NCI-H2196 treated with DMSO at 0.1 percent for 48 hours (cell line): ENCODE results near the gene METTL26.
A peak's percentile ranks its signal among the peaks of the same experiment; 100 is the strongest.

Source experiments
- DNase-seq: peaks from one replicate; lab custom pipeline; 2025; ENCODE audit not compliant: unreplicated experiment; lab: John Stamatoyannopoulos, UW

METTL26 gene

GRCh38 chr16:638836-639235 lies 2.7 kb upstream of the METTL26 start:
- DNase-seq = no peak

DNA sequence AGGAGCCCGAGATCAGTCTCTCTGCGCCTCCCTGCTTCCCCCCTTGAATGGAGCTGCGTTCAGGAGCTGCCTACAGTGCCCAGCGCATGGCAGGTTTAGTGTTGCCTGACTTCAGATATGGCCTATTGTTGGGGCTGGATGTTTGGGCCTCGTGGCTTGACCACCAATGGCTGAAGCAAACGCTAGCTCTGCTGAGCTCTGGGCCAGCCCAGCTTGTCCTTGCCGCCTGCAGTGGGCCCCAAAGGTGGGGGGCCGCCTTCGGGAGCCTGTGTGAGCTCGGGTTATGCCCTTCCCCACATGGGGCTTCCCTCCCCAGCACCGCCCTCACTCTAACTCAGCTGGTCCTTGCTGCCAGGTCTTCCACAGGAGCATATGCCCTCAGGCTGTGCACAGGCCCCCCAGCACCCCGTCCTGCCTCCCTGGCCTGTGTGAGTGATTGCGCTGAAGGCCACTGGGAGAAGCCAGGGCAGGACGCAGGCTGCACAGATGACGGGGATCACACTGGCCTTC lies 2.0 kb upstream of the METTL26 start:
- no peak for DNase-seq

DNA sequence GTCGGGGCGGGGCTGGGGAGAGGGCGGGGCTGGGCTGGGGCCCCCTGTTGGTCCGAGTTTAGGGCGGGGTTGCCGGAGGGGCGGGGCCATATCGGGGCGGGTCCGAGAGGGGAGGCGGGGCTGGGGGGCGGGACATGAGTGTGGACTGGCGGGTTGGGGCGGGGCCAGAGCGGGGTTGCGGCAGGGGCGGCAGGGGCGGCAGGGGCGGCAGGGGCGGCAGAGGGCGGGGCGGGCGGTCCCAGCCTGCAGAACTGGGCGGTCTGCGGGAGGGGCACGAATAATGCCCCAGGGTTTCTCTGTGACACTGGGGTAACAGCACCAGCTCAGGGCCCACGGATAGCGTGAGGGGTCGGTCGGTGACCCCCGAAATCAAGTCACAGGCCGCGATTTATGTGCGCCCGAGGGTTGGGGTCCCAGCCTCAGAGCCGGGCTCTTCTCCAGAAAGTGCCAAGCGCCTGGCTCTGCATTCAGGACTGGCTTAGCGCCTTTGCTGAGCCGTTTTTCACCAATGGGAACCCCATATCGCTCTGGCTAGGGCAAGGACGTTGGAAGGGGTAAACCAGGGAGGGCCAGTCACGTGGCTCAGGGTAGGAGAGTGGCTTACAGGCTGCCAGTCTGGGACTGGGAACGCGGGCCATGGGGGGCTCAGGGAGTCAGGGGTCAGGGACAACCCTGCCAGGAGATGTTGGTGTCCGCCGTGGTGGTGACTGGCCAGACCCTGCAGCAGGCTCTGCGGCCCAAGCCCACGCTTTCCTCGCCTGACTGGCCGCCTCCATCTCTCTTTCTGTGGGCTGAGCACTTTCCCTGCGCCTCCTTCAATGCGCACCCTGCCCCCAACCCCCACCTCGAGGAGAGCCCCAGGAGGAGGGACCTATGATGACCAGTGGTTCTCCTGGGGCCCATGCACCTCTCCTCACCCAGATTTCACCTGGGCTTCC lies 1.2 kb upstream of the METTL26 start:
- no peak for DNase-seq

DNA sequence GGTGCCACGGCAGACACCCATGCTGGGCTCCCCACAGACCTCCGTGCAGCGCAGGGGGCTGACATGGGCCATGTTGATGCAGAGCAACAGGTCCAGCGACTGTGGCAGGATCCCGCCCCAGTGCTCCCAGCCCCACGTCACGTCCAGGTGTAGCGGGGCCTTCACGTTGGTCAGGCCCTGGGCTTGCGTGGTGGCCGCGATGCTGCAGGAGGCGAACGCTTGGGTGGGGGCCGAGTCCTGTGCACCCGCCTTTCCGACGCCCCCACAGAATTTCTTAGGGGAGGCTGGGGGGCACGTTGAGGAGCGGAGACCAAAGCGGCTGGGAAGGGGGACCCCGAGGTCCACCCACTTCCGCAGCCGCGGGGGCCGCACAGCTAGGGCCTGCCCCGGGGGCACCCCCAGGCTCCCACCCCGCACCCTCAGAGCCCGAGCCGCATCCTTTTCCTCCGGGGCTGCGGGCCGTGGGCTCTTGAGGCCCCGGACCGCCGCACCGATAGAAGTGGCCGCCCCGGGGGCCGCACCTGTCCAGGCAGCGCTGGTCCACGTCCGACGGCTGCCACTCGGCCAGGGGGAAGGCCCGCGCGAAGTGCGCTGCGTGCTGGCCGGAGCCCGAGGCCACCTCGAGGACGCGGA lies 416 bp downstream of the METTL26 start:
- no peak for DNase-seq

GRCh38 chr16:634996-635395 lies 1.1 kb downstream of the METTL26 start:
- no peak for DNase-seq

DNA sequence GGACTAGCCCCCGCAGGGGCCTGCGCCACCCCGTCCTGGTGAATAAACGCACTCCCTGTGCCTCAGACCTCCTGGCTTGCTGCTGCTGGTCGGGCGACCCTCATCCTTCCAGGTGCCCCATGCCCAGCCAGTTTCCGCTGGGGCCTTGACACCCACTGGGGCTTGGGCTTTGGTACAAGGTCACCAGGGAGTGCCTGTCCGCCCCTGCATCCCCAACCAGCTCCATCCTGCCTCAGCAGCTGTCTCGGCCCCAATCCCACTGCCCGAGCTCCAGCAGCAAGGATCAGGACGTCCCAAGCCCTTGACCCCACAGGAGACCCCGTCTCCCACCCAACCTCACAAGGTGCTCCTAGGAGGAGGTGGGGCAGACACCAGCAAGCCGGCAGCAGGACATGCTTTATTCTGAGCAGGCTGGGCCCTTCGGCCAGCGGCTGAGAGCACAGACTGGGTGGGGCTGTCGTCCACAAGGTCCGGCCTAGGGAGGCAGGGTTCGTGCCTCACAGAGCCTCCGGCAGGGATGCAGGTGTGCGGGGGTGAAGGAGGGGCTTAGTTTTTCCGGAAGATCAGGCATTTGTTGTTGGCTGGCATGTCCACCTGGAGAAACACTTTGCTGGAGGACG lies 1.9 kb downstream of the METTL26 start:
- DNase-seq = no peak

DNA sequence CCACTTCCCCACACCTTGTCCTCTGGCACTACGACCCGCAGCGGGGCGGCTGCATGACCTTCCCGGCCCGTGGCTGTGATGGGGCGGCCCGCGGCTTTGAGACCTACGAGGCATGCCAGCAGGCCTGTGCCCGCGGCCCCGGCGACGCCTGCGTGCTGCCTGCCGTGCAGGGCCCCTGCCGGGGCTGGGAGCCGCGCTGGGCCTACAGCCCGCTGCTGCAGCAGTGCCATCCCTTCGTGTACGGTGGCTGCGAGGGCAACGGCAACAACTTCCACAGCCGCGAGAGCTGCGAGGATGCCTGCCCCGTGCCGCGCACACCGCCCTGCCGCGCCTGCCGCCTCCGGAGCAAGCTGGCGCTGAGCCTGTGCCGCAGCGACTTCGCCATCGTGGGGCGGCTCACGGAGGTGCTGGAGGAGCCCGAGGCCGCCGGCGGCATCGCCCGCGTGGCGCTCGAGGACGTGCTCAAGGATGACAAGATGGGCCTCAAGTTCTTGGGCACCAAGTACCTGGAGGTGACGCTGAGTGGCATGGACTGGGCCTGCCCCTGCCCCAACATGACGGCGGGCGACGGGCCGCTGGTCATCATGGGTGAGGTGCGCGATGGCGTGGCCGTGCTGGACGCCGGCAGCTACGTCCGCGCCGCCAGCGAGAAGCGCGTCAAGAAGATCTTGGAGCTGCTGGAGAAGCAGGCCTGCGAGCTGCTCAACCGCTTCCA lies 2.6 kb downstream of the METTL26 start:
- DNase-seq = no peak

- no peak for DNase-seq
These were observed 3.4 kb downstream of the METTL26 start for GRCh38 chr16:632486-633335.

DNA sequence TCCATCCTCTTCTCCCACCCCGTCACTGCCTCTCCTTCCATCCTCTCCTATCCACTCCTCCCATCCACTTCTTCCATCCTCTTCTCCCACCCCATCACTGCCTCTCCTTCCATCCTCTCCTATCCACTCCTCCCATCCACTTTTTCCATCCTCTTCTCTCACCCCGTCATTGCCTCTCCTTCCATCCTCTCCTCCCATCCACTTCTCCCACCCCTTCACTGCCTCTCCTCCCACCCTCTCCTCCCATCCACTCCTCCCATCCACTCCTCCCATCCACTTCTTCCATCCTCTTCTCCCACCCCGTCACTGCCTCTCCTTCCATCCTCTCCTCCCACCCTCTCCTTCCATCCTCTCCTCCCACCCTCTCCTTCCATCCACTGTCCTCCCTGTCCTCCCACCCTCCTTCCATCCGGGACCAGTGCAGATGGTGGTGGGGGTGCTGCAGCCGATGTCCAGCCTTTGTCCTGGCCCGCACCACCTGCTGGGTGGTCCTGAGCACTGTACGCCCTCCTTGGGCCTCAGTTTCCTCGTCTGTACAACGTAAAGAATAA lies 4.2 kb downstream of the METTL26 start:
- DNase-seq = no peak

- no peak for DNase-seq
These were observed 5.2 kb downstream of the METTL26 start, which contains the start of gene WFIKKN1 for GRCh38 chr16:630815-631405. WFIKKN1 (plus strand) TSS chr16:630985; CDS start chr16:631254, 269 bp downstream.

DNA sequence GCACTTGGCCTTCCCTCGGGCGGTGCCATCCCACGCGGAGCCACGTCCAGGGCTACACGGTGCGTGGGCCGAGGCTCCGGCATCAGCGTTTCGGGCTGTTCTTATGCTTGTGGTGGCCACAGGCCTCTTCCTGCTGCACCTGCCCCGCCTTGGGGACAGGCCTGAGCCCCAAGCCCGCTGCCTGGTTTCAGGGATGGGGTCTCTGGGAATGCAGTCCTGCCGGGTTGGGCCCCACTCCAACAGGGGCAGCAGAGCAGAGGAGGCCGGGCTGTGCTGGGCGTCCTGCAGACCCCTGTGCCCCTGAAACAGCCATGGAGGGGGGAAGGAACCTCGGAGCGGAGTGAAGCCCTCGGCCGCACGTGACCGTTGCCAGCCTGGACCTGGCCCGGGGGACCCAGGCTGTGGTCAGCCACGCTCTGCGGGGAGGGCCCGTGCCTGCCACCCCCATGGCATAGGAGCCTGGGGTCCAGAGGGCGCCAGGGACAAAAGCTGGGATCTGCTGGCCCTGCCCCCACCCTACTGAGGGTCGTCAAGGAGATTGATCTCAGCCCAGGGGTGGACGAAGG lies 5.8 kb downstream of the METTL26 start:
- DNase-seq = no peak

GRCh38 chr16:629833-630248 lies 6.3 kb downstream of the METTL26 start:
- DNase-seq = no peak

GRCh38 chr16:629185-629832 lies 6.8 kb downstream of the METTL26 start:
- DNase-seq = no peak

DNA sequence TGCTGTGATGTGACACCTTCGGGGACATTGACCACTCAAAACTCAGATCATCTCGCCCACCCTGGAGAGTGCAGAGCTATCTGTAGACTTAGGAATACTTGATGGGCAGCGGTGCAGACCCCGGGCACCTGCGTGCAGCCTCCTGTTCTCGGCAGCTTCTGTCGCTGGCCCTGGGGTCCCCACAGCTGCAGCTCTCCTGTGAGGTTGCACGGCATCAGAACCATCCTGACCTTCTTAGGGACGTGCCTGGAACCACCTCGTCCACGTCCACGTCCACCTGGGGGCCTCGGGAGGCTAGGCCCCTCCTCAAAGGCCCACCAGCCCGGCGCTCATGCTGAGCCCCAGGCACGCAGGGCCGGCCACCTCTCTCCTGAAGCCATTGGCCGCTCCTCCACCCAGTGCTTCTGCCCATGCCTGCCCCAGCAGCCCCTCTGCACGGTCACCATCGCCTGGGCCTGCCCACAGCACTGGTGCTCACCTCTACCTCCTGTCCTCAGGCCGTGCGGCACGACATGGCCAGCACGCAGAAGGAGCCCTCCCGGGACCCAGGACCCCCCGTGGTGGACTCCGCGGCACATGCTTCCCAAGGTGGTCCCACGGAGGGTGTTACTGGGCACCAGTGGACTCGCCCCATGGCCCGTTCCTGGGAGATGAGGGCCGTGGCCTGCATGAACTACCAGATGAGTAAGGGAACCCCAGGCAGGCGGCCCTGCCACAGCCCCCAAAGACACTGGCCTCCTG lies 7.6 kb downstream of the METTL26 start:
- no peak for DNase-seq

GRCh38 chr16:627454-628239 lies 8.5 kb downstream of the METTL26 start:
- peak; percentile 93 for DNase-seq

DNA sequence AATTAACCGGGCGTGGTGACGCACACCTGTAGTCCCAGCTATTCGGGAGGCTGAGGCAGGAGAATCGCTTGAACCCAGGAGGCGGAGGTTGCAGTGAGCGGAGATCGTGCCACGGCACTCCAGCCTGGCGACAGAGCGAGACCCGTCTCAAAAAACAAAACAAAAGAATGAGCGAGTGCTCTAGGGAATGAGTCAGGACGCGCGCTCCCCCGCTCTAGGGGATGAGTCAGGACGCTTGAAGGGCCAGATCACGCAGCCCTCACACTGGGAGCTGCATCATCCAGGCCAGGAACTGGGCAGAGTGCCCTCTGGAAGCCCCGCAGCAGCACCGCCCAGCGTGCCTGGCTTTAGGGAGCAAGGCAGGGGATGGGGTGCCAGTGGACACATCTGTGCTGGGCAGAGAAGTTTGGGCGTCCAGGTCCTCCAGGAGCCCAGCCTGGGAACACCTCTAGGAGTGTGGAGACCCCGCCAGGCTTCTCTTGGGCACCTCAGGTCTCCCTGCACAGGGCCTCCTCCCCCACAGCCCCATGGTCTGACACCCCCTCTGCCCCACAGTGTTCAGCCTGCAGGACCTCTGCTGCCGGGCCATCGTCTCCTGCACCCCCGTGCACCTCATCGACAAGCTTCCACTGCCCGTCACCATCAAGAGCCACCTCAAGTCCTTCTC lies 9.2 kb downstream of the METTL26 start:
- peak; percentile 61 for DNase-seq
